HCT116 (cell line): Measurements from ENCODE around the gene FGB. TPM values are rescaled to one million over a fixed set of nuclear protein-coding genes. Genes with fewer than 3 reads are reported as not detected.

Source experiments
- ATAC-seq: fragments of 200-7000 bp; cut with Tn5 transposase; 2 replicates; pipeline ENCODE4 v1.9.1; 2020; ENCODE audit warnings: mild to moderate bottlenecking, moderate library complexity
- BruUV-seq: library from RNA; stranded (reverse); fragments of 400-500 nt; replicated peaks from 2 replicates; lab custom pipeline; 2021; lab: Mats Ljungman, UMichigan
- CTCF ChIA-PET: fragments of 300-600 bp; sonication (Branson Sonifier 250); formaldehyde crosslinking; loops from one replicate; lab custom pipeline; 2021; ENCODE audit warnings: antibody characterized with exemption; lab: Charles Lee
- POLR2A ChIA-PET: fragments of 300-600, 350-600 bp; sonication (Branson Sonifier 250); formaldehyde crosslinking; loops from one replicate; lab custom pipeline; 2021; ENCODE audit warnings: antibody characterized with exemption; lab: Charles Lee
- RAD21 ChIA-PET, 2 experiments: fragments of 300-600 bp; sonication (Branson Sonifier 250); formaldehyde crosslinking; loops; one replicate each; lab custom pipeline; 2023; ENCODE audit warnings: low total read pairs in 2 of 2; ENCODE audit not compliant: uncharacterized antibody in 2 of 2, unreplicated experiment in 2 of 2, low non-redundant PET in 1 of 2; lab: Charles Lee
- DNase-seq: peaks from one replicate; pipeline ENCODE4 v3.0.0-alpha.2; 2010; ENCODE audit warnings: low read depth, low spot score
- H2AFZ ChIP-seq: fragments of 200-600 bp; shearing (Covaris generic), sonication (generic); 2 replicates; pipeline ENCODE4 v1.6.1; 2017; ENCODE audit warnings: low read depth, mixed run types, mixed read lengths, antibody characterized with exemption, low read length; ENCODE audit not compliant: poor library complexity, severe bottlenecking
- H3K27ac ChIP-seq: 2 replicates; pipeline ENCODE4 v1.5.1; 2012; ENCODE audit warnings: low read depth, low read length
- H3K27me3 ChIP-seq: fragments of 200-600 bp; sonication (generic); 2 replicates; pipeline ENCODE4 v1.6.1; 2016; ENCODE audit warnings: mixed run types, low read length, mixed read lengths; ENCODE audit not compliant: insufficient read depth
- H3K36me3 ChIP-seq, 2 experiments: fragments of 200-500 bp in 1 of 2; fragments of 200-600 bp in 1 of 2; sonication (Bioruptor generic) in 1 of 2; sonication (generic) in 1 of 2; 2 replicates each; pipeline versions ENCODE4 v1.5.1 to v1.6.1; 2014 to 2016; ENCODE audit warnings: low read length in 2 of 2, inconsistent platforms in 1 of 2, mixed read lengths in 1 of 2, mixed run types in 1 of 2; ENCODE audit not compliant: insufficient read depth in 2 of 2, control insufficient read depth in 1 of 2
- H3K4me1 ChIP-seq, 2 experiments: fragments of 200-600 bp in 1 of 2; sonication (generic) in 1 of 2; 2 replicates each; pipeline versions ENCODE4 v1.5.1 to v1.6.1; 2012 to 2017; ENCODE audit warnings: low read length in 2 of 2, inconsistent platforms in 1 of 2, mild to moderate bottlenecking in 1 of 2, mixed read lengths in 1 of 2, mixed run types in 1 of 2, moderate library complexity in 1 of 2; ENCODE audit not compliant: insufficient read depth in 2 of 2, control insufficient read depth in 1 of 2
- H3K4me2 ChIP-seq: fragments of 200-600 bp; sonication (generic); 2 replicates; pipeline ENCODE4 v1.6.1; 2017; ENCODE audit warnings: mixed run types, low read length, mixed read lengths
- H3K4me3 ChIP-seq, 2 experiments: fragments of 200-600 bp in 1 of 2; sonication (generic) in 1 of 2; replicated peaks in 1 of 2; 2 replicates each; pipeline ENCODE4 v1.5.1; 2011 to 2016; ENCODE audit warnings: low read length in 2 of 2, control low read depth in 1 of 2, low read depth in 1 of 2, mild to moderate bottlenecking in 1 of 2, mixed read lengths in 1 of 2, mixed run types in 1 of 2
- H3K79me2 ChIP-seq: fragments of 200-600 bp; sonication (generic); 2 replicates; pipeline ENCODE4 v1.6.1; 2017; ENCODE audit warnings: mild to moderate bottlenecking, mixed run types, low read length, moderate library complexity, mixed read lengths; ENCODE audit not compliant: insufficient read depth
- H3K9ac ChIP-seq: fragments of 200-600 bp; sonication (generic); 2 replicates; pipeline ENCODE4 v1.6.1; 2016; ENCODE audit warnings: low read length, mixed read lengths
- H3K9me2 ChIP-seq: fragments of 200-600 bp; sonication (generic), shearing (Covaris generic); 2 replicates; pipeline ENCODE4 v1.6.1; 2017; ENCODE audit warnings: mixed run types, mild to moderate bottlenecking, moderate library complexity; ENCODE audit not compliant: insufficient read depth
- H3K9me3 ChIP-seq, 2 experiments: fragments of 200-500 bp in 1 of 2; fragments of 200-600 bp in 1 of 2; sonication (Bioruptor generic) in 1 of 2; sonication (generic) in 1 of 2; 2 replicates each; pipeline ENCODE4 v1.6.1; 2014 to 2017; ENCODE audit warnings: low read length in 2 of 2, mixed read lengths in 2 of 2, inconsistent platforms in 1 of 2, low read depth in 1 of 2, mild to moderate bottlenecking in 1 of 2, mixed run types in 1 of 2, moderate library complexity in 1 of 2; ENCODE audit not compliant: control insufficient read depth in 1 of 2, insufficient read depth in 1 of 2
- H4K20me1 ChIP-seq: fragments of 200-600 bp; sonication (generic), shearing (Covaris generic); 2 replicates; pipeline ENCODE4 v1.6.1; 2017; ENCODE audit warnings: mixed run types, mild to moderate bottlenecking, moderate library complexity; ENCODE audit not compliant: insufficient read depth
- ATF3 ChIP-seq: IDR thresholded peaks from 2 replicates; pipeline ENCODE4 v1.6.1; 2012
- CBX3 ChIP-seq: IDR thresholded peaks from 2 replicates; pipeline ENCODE4 v1.6.1; 2012; ENCODE audit warnings: low read depth
- CEBPB ChIP-seq: IDR thresholded peaks from 2 replicates; pipeline ENCODE4 v1.6.1; 2012; ENCODE audit warnings: low read depth
- EGR1 ChIP-seq: IDR thresholded peaks from 2 replicates; pipeline ENCODE4 v1.6.1; 2012; ENCODE audit warnings: low read depth
- ELF1 ChIP-seq: IDR thresholded peaks from 2 replicates; pipeline ENCODE4 v1.6.1; 2012; ENCODE audit warnings: low read depth, borderline replicate concordance
- FOSL1 ChIP-seq: IDR thresholded peaks from 2 replicates; pipeline ENCODE4 v1.6.1; 2012; ENCODE audit warnings: low read depth
- JUND ChIP-seq: IDR thresholded peaks from 2 replicates; pipeline ENCODE4 v1.6.1; 2012
- POLR2AphosphoS5 ChIP-seq: IDR thresholded peaks from 2 replicates; pipeline ENCODE4 v1.6.1; 2011; ENCODE audit warnings: mild to moderate bottlenecking, low read depth, low read length, moderate library complexity
- SIN3A ChIP-seq: IDR thresholded peaks from 2 replicates; pipeline ENCODE4 v1.6.1; 2012; ENCODE audit warnings: low read depth
- SP1 ChIP-seq: IDR thresholded peaks from 2 replicates; pipeline ENCODE4 v1.6.1; 2012; ENCODE audit warnings: low read depth
- SRF ChIP-seq: IDR thresholded peaks from 2 replicates; pipeline ENCODE4 v1.6.1; 2012; ENCODE audit warnings: low read depth
- TCF7L2 ChIP-seq: IDR thresholded peaks from 2 replicates; pipeline ENCODE4 v1.7.0; 2011; ENCODE audit warnings: borderline replicate concordance, inconsistent platforms; ENCODE audit not compliant: insufficient read depth, insufficient read length; ENCODE audit errors: extremely low read depth
- YY1 ChIP-seq: IDR thresholded peaks from 2 replicates; pipeline ENCODE4 v1.6.1; 2011; ENCODE audit warnings: low read length, low read depth, moderate library complexity, mild to moderate bottlenecking; ENCODE audit not compliant: insufficient replicate concordance; ENCODE audit errors: extremely low read depth
- ZFX ChIP-seq: fragments of 450-650 bp; IDR thresholded peaks from 2 replicates; pipeline ENCODE4 v1.6.1; 2017
- ZNF274 ChIP-seq: fragments of 200-500 bp; sonication (Bioruptor generic); IDR thresholded peaks from 2 replicates; pipeline ENCODE4 v1.6.1; 2014; ENCODE audit warnings: mild to moderate bottlenecking, low read depth, low read length, inconsistent platforms
- intact Hi-C: fragments of 100-400 bp; cut with micrococcal nuclease; formaldehyde crosslinking; loops from 2 replicates; pipeline ENCODE4 v1.10.0; 2022
- total RNA-seq: library from RNA; stranded (reverse); gene quantifications from one replicate; pipeline ENCODE4 v1.2.1, GENCODE V29; 2021; ENCODE audit not compliant: unreplicated experiment
- TF ChIP-seq, protein P1 (sequence below): IDR thresholded peaks from 2 replicates; pipeline ENCODE4 v1.6.1; 2011; ENCODE audit warnings: mild to moderate bottlenecking, low read length, moderate library complexity; ENCODE audit not compliant: insufficient replicate concordance; ENCODE audit errors: extremely low read depth
- TF ChIP-seq, protein P2 (sequence below): IDR thresholded peaks from 2 replicates; pipeline ENCODE4 v1.6.1; 2012

Gene FGB
- total RNA-seq, 1 experiment from 2014 or later = 2.0 TPM

DNA sequence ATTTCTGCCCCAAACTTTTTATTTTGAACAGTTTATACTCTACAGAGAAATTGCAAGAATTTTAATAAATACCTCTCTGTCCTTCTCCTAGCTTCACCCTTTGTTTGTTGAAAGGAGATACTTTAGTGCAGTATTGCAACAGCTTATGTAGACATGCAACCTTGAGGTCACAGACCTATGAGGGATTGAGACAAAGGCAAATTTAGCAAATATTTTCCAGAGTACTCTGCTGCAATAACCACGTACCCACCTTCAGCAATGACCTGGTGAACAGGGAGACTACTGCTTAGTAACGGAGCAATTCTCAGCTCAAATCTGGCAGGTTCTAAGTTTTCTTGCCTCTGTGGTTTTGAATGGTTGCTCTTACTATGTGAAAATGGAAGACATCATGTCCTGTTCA, 14.5 kb downstream of the FGB start:
- no peak overlapping the region for H3K27ac ChIP-seq
- DNase-seq (no peak), ATAC-seq (no peak)
- H3K9ac ChIP-seq = no peak overlapping the region
- TF ChIP-seq ATF3 (no peak), JUND (no peak), ZFX (no peak), ELF1 (no peak), SRF (no peak), CBX3 (no peak)
- TF ChIP-seq, protein P1, sequence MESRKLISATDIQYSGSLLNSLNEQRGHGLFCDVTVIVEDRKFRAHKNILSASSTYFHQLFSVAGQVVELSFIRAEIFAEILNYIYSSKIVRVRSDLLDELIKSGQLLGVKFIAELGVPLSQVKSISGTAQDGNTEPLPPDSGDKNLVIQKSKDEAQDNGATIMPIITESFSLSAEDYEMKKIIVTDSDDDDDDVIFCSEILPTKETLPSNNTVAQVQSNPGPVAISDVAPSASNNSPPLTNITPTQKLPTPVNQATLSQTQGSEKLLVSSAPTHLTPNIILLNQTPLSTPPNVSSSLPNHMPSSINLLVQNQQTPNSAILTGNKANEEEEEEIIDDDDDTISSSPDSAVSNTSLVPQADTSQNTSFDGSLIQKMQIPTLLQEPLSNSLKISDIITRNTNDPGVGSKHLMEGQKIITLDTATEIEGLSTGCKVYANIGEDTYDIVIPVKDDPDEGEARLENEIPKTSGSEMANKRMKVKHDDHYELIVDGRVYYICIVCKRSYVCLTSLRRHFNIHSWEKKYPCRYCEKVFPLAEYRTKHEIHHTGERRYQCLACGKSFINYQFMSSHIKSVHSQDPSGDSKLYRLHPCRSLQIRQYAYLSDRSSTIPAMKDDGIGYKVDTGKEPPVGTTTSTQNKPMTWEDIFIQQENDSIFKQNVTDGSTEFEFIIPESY = no peak
- CTCF ChIA-PET = no interaction called here
- no TSS peak for BruUV-seq
- RAD21 ChIA-PET = no interaction called here
- intact Hi-C loops = no loop called here
- POLR2A ChIA-PET = no interaction called here
- no peaks in the 10 kb centered on the region for H3K9me2 ChIP-seq
- H3K9me3 ChIP-seq = no peaks in the 10 kb centered on the region
- no peak overlapping the region for H2AFZ ChIP-seq
- no peaks in the 10 kb centered on the region for H3K36me3 ChIP-seq
- H4K20me1 ChIP-seq = no peaks in the 10 kb centered on the region
- H3K4me3 ChIP-seq = no peak overlapping the region
- H3K4me1 ChIP-seq = no peaks in the 10 kb centered on the region
- H3K4me2 ChIP-seq = no peak overlapping the region
- H3K79me2 ChIP-seq = no peaks in the 10 kb centered on the region
- no peaks in the 10 kb centered on the region for H3K27me3 ChIP-seq

GRCh38 chr4:154578919-154579318, 16.1 kb downstream of the FGB start:
- ChIA-PET POLR2A (no interaction called here), RAD21 (no interaction called here), CTCF (no interaction called here)
- intact Hi-C loops = no loop called here
- no TSS peak for BruUV-seq
- Histone ChIP-seq H3K9me3 (no peaks in the 10 kb centered on the region), H3K27me3 (no peaks in the 10 kb centered on the region), H4K20me1 (no peaks in the 10 kb centered on the region), H2AFZ (peak overlapping the region; percentile 71), H3K36me3 (no peaks in the 10 kb centered on the region), H3K9me2 (no peaks in the 10 kb centered on the region), H3K27ac (no peak overlapping the region), H3K79me2 (no peaks in the 10 kb centered on the region), H3K4me1 (no peaks in the 10 kb centered on the region), H3K4me3 (no peak overlapping the region), H3K9ac (no peak overlapping the region), H3K4me2 (no peak overlapping the region)
- ATAC-seq (no peak), DNase-seq (no peak)
- TF ChIP-seq POLR2AphosphoS5 (no peak), JUND (no peak), SRF (no peak), FOSL1 (no peak), ELF1 (no peak), CEBPB (no peak), SIN3A (no peak), YY1 (no peak), SP1 (no peak), EGR1 (no peak), ZNF274 (no peak), TCF7L2 (no peak)
- TF ChIP-seq, protein P1 = no peak
- TF ChIP-seq, protein P2, sequence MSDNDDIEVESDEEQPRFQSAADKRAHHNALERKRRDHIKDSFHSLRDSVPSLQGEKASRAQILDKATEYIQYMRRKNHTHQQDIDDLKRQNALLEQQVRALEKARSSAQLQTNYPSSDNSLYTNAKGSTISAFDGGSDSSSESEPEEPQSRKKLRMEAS = no peak
